AG04450 (cell line): ENCODE measurements around the gene POR. TPM values are rescaled to one million over a fixed set of nuclear protein-coding genes. Genes with fewer than 3 reads are reported as not detected.
"Not testable (repeated sequence)": the region's sequence is repeated elsewhere in the genome, so short reads cannot be mapped to it uniquely, and the experiment has no call there.

Experiments used
- CTCF ChIA-PET: fragments of 300-600, 350-600 bp; formaldehyde crosslinking; extraction: SDS; loops from one replicate; lab custom pipeline; 2022; ENCODE audit warnings: antibody characterized with exemption, inconsistent platforms; lab: Charles Lee
- POLR2A ChIA-PET: fragments of 350-600 bp; formaldehyde crosslinking; extraction: SDS; loops from one replicate; lab custom pipeline; 2021; ENCODE audit warnings: antibody characterized with exemption, inconsistent platforms; lab: Yijun Ruan, JAX
- DNase-seq: peaks from one replicate; pipeline ENCODE4 v3.0.0-alpha.2; 2011; ENCODE audit warnings: low read depth, low spot score
- H3K27ac ChIP-seq: one replicate; pipeline ENCODE4 v1.5.1; 2012; ENCODE audit warnings: low read depth, low read length, control low read depth
- H3K27me3 ChIP-seq: one replicate; pipeline ENCODE4 v1.6.0; 2012; ENCODE audit warnings: low read length; ENCODE audit not compliant: control insufficient read depth, insufficient read depth
- H3K4me3 ChIP-seq: 2 replicates; pipeline ENCODE4 v1.5.1; 2011; ENCODE audit warnings: mild to moderate bottlenecking, low read depth, low read length, control low read depth
- H3K9me3 ChIP-seq: 2 replicates; pipeline ENCODE4 v1.5.1; 2012; ENCODE audit warnings: low read length; ENCODE audit not compliant: control insufficient read depth, insufficient read depth
- CTCF ChIP-seq: IDR thresholded peaks from 2 replicates; pipeline ENCODE4 v1.5.1; 2011; ENCODE audit warnings: low read depth, low read length, control low read depth, inconsistent platforms
- polyA plus RNA-seq: library from polyadenylated mRNA; depleted of rRNA; stranded (reverse); fragments of >200 nt; gene quantifications from 2 replicates; pipeline ENCODE4 v1.2.3, GENCODE V29; 2011

The POR gene
- polyA plus RNA-seq, 1 experiment: 39.0 TPM

GRCh38 chr7:76002822-76003221, 87.9 kb downstream of the POR start:
- Histone ChIP-seq H3K27ac (no peak overlapping the region), H3K4me3 (no peak overlapping the region), H3K9me3 (no peaks in the 10 kb centered on the region; the same call in 1 of the 2 replicates), H3K27me3 (no peaks in the 10 kb centered on the region)
- ChIA-PET POLR2A (no interaction called here), CTCF (no interaction called here)
- no peak for TF ChIP-seq CTCF
- no peak for DNase-seq

GRCh38 chr7:76003351-76003750, 88.4 kb downstream of the POR start:
- CTCF ChIA-PET: no interaction called here
- POLR2A ChIA-PET: no interaction called here
- no peaks in the 10 kb centered on the region; the same call in 1 of the 2 replicates for H3K9me3 ChIP-seq
- TF ChIP-seq CTCF: no peak
- DNase-seq: no peak
- H3K4me3 ChIP-seq: no peak overlapping the region
- no peak overlapping the region for H3K27ac ChIP-seq
- no peaks in the 10 kb centered on the region for H3K27me3 ChIP-seq

- POLR2A ChIA-PET, CTCF ChIA-PET, H3K4me3 ChIP-seq, H3K27me3 ChIP-seq, DNase-seq, H3K9me3 ChIP-seq, H3K27ac ChIP-seq: not testable (repeated sequence)
Observed at GRCh38 chr7:76005004-76005403, 90.0 kb downstream of the POR start.

- Histone ChIP-seq H3K27me3 (no peaks in the 10 kb centered on the region), H3K4me3 (no peak overlapping the region), H3K27ac (no peak overlapping the region), H3K9me3 (no peaks in the 10 kb centered on the region)
- TF ChIP-seq CTCF: no peak
- DNase-seq: no peak
- ChIA-PET CTCF (interaction anchor here (0.6 to 1.2 kb wide), 3 partner anchors 12 to 245 kb away, joined by 3 to 6 read pairs (median 6); partner anchors contain the start of genes MDH2 and STYXL1), POLR2A (interaction anchor here (0.6 to 0.7 kb wide), 2 partner anchors 15 to 23 kb away, joined by 3 to 5 read pairs; no protein-coding TSS in a partner anchor)
Observed at GRCh38 chr7:76008156-76008687, 93.3 kb downstream of the POR start.

- ChIA-PET CTCF (interaction anchor here (0.5 to 3.3 kb wide), 2 partner anchors 11 to 946 kb away, joined by 3 to 26 read pairs; no protein-coding TSS in a partner anchor), POLR2A (interaction anchor here (0.5 to 1.3 kb wide), 3 partner anchors 72 to 250 kb away, joined by 3 to 4 read pairs (median 3); no protein-coding TSS in a partner anchor)
- H3K27ac ChIP-seq: no peak overlapping the region
- H3K27me3 ChIP-seq: no peaks in the 10 kb centered on the region
- no peak overlapping the region for H3K4me3 ChIP-seq
- H3K9me3 ChIP-seq: no peaks in the 10 kb centered on the region
- no peak for DNase-seq
- TF ChIP-seq CTCF: no peak
Observed at GRCh38 chr7:76009672-76010600, 95.0 kb downstream of the POR start.
